GM12878 (cell line): ENCODE measurements around the gene DCC. TPM values are rescaled to one million over a fixed set of nuclear protein-coding genes. Genes with fewer than 3 reads are reported as not detected.

Experiments used
- ATAC-seq: fragments of 200-7000 bp; cut with Tn5 transposase; 3 replicates; pipeline ENCODE4 v1.9.1; 2020; ENCODE audit warnings: mild to moderate bottlenecking, moderate library complexity
- BruUV-seq: library from RNA; stranded (reverse); fragments of 400-500 nt; replicated peaks from 2 replicates; lab custom pipeline; 2021; lab: Mats Ljungman, UMichigan
- CTCF ChIA-PET: fragments of 300-600 bp; sonication (Branson Sonifier 250); formaldehyde crosslinking; extraction: SDS; loops from one replicate; lab custom pipeline; 2021; ENCODE audit warnings: inconsistent platforms; lab: Yijun Ruan, JAX
- POLR2A ChIA-PET: fragments of 350-600 bp; formaldehyde crosslinking; extraction: SDS; loops from one replicate; lab custom pipeline; 2021; ENCODE audit warnings: inconsistent platforms; lab: Charles Lee
- RAD21 ChIA-PET: fragments of 300-600 bp; sonication (Branson Sonifier 250); formaldehyde crosslinking; loops from one replicate; lab custom pipeline; 2023; ENCODE audit warnings: antibody characterized with exemption; ENCODE audit not compliant: unreplicated experiment; lab: Charles Lee
- SMC1A ChIA-PET: fragments of 300-600 bp; sonication (Branson Sonifier 250); formaldehyde crosslinking; loops from one replicate; lab custom pipeline; 2023; ENCODE audit not compliant: unreplicated experiment, uncharacterized antibody; lab: Charles Lee
- DNase-seq: peaks from one replicate; pipeline ENCODE4 v3.0.0-alpha.2; 2011; ENCODE audit warnings: low read depth, low spot score
- FAIRE-seq: peaks from 3 replicates; lab custom pipeline; 2011; peaks lifted over from hg19 to GRCh38; lab: Jason Lieb, UNC
- H2AFZ ChIP-seq: 2 replicates; pipeline ENCODE4 v1.6.0; 2011; ENCODE audit warnings: low read depth, low read length, control low read depth; ENCODE audit not compliant: control insufficient read depth
- H3K27ac ChIP-seq: 2 replicates; pipeline ENCODE4 v1.5.1; 2011; ENCODE audit warnings: control low read depth; ENCODE audit not compliant: control insufficient read depth, insufficient read depth
- H3K27me3 ChIP-seq, 2 experiments: replicated peaks in 1 of 2; 2 replicates each; pipeline versions ENCODE4 v1.6.0 to v1.6.1; 2011; ENCODE audit warnings: low read length in 1 of 2; ENCODE audit not compliant: control insufficient read depth in 2 of 2, insufficient read depth in 2 of 2
- H3K36me3 ChIP-seq, 2 experiments: 2 replicates each; pipeline ENCODE4 v1.5.1; 2011; ENCODE audit warnings: low read length in 1 of 2; ENCODE audit not compliant: control insufficient read depth in 2 of 2, insufficient read depth in 2 of 2
- H3K4me1 ChIP-seq: 2 replicates; pipeline ENCODE4 v1.6.1; 2011; ENCODE audit warnings: mild to moderate bottlenecking, low read length, moderate library complexity, mixed read lengths; ENCODE audit not compliant: control insufficient read depth, insufficient read depth
- H3K4me2 ChIP-seq: 2 replicates; pipeline ENCODE4 v1.6.0; 2011; ENCODE audit warnings: control low read depth; ENCODE audit not compliant: control insufficient read depth, insufficient read depth
- H3K4me3 ChIP-seq: fragments of 200-600 bp; sonication (generic); 2 replicates; pipeline ENCODE4 v1.5.1; 2016
- H3K79me2 ChIP-seq: 2 replicates; pipeline ENCODE4 v1.6.0; 2011; ENCODE audit warnings: low read length; ENCODE audit not compliant: control insufficient read depth, insufficient read depth
- H3K9ac ChIP-seq: 2 replicates; pipeline ENCODE4 v1.8.0; 2011; ENCODE audit warnings: low read length, control low read depth, mixed read lengths; ENCODE audit not compliant: control insufficient read depth, insufficient read depth
- H3K9me3 ChIP-seq: replicated peaks from 3 replicates; pipeline ENCODE4 v1.5.1; 2011; ENCODE audit warnings: mild to moderate bottlenecking, low read length; ENCODE audit not compliant: control insufficient read depth, insufficient read depth
- H4K20me1 ChIP-seq: 2 replicates; pipeline ENCODE4 v1.6.0; 2011; ENCODE audit not compliant: control insufficient read depth, insufficient read depth
- BMI1 ChIP-seq: fragments of 450-650 bp; IDR thresholded peaks from 2 replicates; pipeline ENCODE4 v1.6.1; 2016; ENCODE audit warnings: mild to moderate bottlenecking, moderate library complexity, borderline replicate concordance
- EP300 ChIP-seq, 2 experiments: fragments of 150-350 bp in 1 of 2; IDR thresholded peaks; 2 replicates each; pipeline ENCODE4 v1.6.1; 2011 to 2012; ENCODE audit warnings: low read depth in 2 of 2, low read length in 2 of 2, borderline replicate concordance in 1 of 2, improper control_type of control experiment in 1 of 2, inconsistent platforms in 1 of 2; ENCODE audit not compliant: control insufficient read depth in 1 of 2
- EZH2 ChIP-seq: IDR thresholded peaks from 2 replicates; pipeline ENCODE4 v1.6.1; 2012; ENCODE audit warnings: low read depth, mild to moderate bottlenecking, control low read depth, inconsistent platforms, low read length, borderline replicate concordance; ENCODE audit not compliant: control insufficient read depth
- FOXM1 ChIP-seq: IDR thresholded peaks from 2 replicates; pipeline ENCODE4 v1.6.1; 2012; ENCODE audit warnings: low read depth, mild to moderate bottlenecking, inconsistent platforms, low read length, moderate library complexity
- LARP7 ChIP-seq: fragments of 450-650 bp; IDR thresholded peaks from 2 replicates; pipeline ENCODE4 v1.6.1; 2017; ENCODE audit warnings: mild to moderate bottlenecking
- SIN3A ChIP-seq: IDR thresholded peaks from 2 replicates; pipeline ENCODE4 v1.6.1; 2012; ENCODE audit warnings: low read depth, low read length, improper control_type of control experiment
- in situ Hi-C: fragments of 300-500 bp; cut with MboI; formaldehyde crosslinking; loops from 9 replicates; pipeline ENCODE4 v1.14.3; 2018; ENCODE audit warnings: mixed read lengths
- intact Hi-C: fragments of 100-400 bp; cut with micrococcal nuclease; formaldehyde crosslinking; loops from one replicate; pipeline ENCODE4 v1.14.2; 2022; ENCODE audit not compliant: unreplicated experiment
- polyA plus RNA-seq, 11 experiments: library from polyadenylated mRNA; depleted of rRNA in 4 of 11; unstranded in 6 of 11; stranded (reverse) in 5 of 11; fragments of >200 nt; fragmentation: Nextera tagmentation in 4 of 11; fragmentation: Illumina TruSeq in 1 of 11; extraction: Ambion mirVana in 4 of 11; extraction: Trizol in 1 of 11; gene quantifications; 1 replicate in 1 of 11; 2 replicates in 10 of 11; pipeline versions ENCODE4 v1.2.1 to v1.2.3, GENCODE V29; 2011 to 2016; ENCODE audit warnings: inconsistent platforms in 2 of 11, missing spikeins in 2 of 11, low read depth in 1 of 11
- total RNA-seq, 4 experiments: library from RNA; depleted of rRNA in 3 of 4; stranded (reverse); fragments of >200 nt in 3 of 4; fragmentation: Illumina TruSeq in 1 of 4; extraction: Trizol in 1 of 4; gene quantifications; 2 replicates each; pipeline versions ENCODE4 v1.2.1 to v1.2.3, GENCODE V29; 2013 to 2021
- TF ChIP-seq, protein P1 (sequence below): fragments of 450-650 bp; IDR thresholded peaks from 2 replicates; pipeline ENCODE4 v1.6.1; 2014; ENCODE audit warnings: mild to moderate bottlenecking
- TF ChIP-seq, protein P2 (sequence below): IDR thresholded peaks from 2 replicates; pipeline ENCODE4 v1.6.1; 2011; ENCODE audit warnings: low read depth, low read length, improper control_type of control experiment, borderline replicate concordance
- TF ChIP-seq, protein P3 (sequence below): fragments of 450-650 bp; IDR thresholded peaks from 2 replicates; pipeline ENCODE4 v1.6.1; 2018; ENCODE audit warnings: mild to moderate bottlenecking, low read depth, moderate library complexity; ENCODE audit not compliant: partially characterized antibody
- TF ChIP-seq, protein P4 (sequence below): IDR thresholded peaks from 2 replicates; pipeline ENCODE4 v1.6.1; 2011; ENCODE audit warnings: borderline replicate concordance, low read depth, mild to moderate bottlenecking, moderate library complexity, mixed read lengths, low read length; ENCODE audit not compliant: insufficient read depth; ENCODE audit errors: extremely low read length
- TF ChIP-seq, protein P5 (sequence below): fragments of 450-650 bp; IDR thresholded peaks from 2 replicates; pipeline ENCODE4 v1.6.1; 2016; ENCODE audit warnings: mild to moderate bottlenecking

The DCC gene
- total and polyA plus RNA-seq, 10 of the 15 experiments (the other 5 are each of a cell fraction or from before 2014, with no cell fraction given) = 0.01 TPM; not detected in 9

DNA sequence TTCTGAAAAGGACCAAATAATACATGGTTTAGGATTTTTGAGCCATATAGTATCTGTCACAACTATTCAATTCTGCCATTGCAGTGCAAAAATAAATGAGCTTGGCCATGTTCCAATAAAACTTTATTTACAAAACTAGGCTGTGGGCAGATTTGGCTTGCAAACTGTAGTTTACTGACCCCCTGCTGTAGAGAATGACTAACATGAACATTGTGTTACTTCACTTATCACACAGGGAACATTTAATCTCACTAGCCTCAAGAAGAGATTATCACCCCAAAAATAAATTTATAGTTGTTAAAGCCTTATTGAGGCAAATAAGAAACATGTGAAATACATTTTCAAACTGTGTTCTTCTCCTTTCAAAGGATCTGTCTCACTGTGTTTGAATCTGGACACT lies 1118.3 kb downstream of the DCC start:
- RAD21 ChIA-PET = no interaction called here
- Histone ChIP-seq H3K36me3 (no peaks in the 10 kb centered on the region), H3K27ac (no peak overlapping the region), H3K79me2 (no peaks in the 10 kb centered on the region), H2AFZ (no peak overlapping the region), H4K20me1 (no peaks in the 10 kb centered on the region), H3K9me3 (no peaks in the 10 kb centered on the region), H3K4me2 (no peak overlapping the region), H3K27me3 (no peaks in the 10 kb centered on the region), H3K4me3 (no peak overlapping the region), H3K4me1 (no peaks in the 10 kb centered on the region), H3K9ac (no peak overlapping the region)
- POLR2A ChIA-PET = no interaction called here
- TF ChIP-seq, protein P1, sequence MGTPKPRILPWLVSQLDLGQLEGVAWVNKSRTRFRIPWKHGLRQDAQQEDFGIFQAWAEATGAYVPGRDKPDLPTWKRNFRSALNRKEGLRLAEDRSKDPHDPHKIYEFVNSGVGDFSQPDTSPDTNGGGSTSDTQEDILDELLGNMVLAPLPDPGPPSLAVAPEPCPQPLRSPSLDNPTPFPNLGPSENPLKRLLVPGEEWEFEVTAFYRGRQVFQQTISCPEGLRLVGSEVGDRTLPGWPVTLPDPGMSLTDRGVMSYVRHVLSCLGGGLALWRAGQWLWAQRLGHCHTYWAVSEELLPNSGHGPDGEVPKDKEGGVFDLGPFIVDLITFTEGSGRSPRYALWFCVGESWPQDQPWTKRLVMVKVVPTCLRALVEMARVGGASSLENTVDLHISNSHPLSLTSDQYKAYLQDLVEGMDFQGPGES = no peak
- TF ChIP-seq, protein P2, sequence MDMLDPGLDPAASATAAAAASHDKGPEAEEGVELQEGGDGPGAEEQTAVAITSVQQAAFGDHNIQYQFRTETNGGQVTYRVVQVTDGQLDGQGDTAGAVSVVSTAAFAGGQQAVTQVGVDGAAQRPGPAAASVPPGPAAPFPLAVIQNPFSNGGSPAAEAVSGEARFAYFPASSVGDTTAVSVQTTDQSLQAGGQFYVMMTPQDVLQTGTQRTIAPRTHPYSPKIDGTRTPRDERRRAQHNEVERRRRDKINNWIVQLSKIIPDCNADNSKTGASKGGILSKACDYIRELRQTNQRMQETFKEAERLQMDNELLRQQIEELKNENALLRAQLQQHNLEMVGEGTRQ = no peak
- TF ChIP-seq FOXM1 (no peak), EP300 (IDR thresholded peaks at IDR 0.05; ENCODE audit: borderline replicate concordance in 1 of 2, control insufficient read depth in 1 of 2, low read depth in 2 of 2, low read length in 2 of 2) (no peak), EZH2 (no peak), BMI1 (no peak), LARP7 (no peak), SIN3A (no peak)
- TF ChIP-seq, protein P3, sequence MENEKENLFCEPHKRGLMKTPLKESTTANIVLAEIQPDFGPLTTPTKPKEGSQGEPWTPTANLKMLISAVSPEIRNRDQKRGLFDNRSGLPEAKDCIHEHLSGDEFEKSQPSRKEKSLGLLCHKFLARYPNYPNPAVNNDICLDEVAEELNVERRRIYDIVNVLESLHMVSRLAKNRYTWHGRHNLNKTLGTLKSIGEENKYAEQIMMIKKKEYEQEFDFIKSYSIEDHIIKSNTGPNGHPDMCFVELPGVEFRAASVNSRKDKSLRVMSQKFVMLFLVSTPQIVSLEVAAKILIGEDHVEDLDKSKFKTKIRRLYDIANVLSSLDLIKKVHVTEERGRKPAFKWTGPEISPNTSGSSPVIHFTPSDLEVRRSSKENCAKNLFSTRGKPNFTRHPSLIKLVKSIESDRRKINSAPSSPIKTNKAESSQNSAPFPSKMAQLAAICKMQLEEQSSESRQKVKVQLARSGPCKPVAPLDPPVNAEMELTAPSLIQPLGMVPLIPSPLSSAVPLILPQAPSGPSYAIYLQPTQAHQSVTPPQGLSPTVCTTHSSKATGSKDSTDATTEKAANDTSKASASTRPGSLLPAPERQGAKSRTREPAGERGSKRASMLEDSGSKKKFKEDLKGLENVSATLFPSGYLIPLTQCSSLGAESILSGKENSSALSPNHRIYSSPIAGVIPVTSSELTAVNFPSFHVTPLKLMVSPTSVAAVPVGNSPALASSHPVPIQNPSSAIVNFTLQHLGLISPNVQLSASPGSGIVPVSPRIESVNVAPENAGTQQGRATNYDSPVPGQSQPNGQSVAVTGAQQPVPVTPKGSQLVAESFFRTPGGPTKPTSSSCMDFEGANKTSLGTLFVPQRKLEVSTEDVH = no peak
- TF ChIP-seq, protein P4, sequence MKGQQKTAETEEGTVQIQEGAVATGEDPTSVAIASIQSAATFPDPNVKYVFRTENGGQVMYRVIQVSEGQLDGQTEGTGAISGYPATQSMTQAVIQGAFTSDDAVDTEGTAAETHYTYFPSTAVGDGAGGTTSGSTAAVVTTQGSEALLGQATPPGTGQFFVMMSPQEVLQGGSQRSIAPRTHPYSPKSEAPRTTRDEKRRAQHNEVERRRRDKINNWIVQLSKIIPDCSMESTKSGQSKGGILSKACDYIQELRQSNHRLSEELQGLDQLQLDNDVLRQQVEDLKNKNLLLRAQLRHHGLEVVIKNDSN = no peak
- TF ChIP-seq, protein P5, sequence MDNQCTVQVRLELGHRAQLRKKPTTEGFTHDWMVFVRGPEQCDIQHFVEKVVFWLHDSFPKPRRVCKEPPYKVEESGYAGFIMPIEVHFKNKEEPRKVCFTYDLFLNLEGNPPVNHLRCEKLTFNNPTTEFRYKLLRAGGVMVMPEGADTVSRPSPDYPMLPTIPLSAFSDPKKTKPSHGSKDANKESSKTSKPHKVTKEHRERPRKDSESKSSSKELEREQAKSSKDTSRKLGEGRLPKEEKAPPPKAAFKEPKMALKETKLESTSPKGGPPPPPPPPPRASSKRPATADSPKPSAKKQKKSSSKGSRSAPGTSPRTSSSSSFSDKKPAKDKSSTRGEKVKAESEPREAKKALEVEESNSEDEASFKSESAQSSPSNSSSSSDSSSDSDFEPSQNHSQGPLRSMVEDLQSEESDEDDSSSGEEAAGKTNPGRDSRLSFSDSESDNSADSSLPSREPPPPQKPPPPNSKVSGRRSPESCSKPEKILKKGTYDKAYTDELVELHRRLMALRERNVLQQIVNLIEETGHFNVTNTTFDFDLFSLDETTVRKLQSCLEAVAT = no peak
- SMC1A ChIA-PET = no interaction called here
- no peak for FAIRE-seq
- in situ Hi-C loops (no loop called here), intact Hi-C loops (no loop called here)
- no TSS peak for BruUV-seq
- DNase-seq = no peak
- CTCF ChIA-PET = no interaction called here
- ATAC-seq = no peak
